Measurements from ENCODE around the gene IPO13. TPM values are rescaled to one million over a fixed set of nuclear protein-coding genes. Genes with fewer than 3 reads are reported as not detected.

IPO13 gene
- total RNA-seq, 1 donor: 20.8 TPM

DNA sequence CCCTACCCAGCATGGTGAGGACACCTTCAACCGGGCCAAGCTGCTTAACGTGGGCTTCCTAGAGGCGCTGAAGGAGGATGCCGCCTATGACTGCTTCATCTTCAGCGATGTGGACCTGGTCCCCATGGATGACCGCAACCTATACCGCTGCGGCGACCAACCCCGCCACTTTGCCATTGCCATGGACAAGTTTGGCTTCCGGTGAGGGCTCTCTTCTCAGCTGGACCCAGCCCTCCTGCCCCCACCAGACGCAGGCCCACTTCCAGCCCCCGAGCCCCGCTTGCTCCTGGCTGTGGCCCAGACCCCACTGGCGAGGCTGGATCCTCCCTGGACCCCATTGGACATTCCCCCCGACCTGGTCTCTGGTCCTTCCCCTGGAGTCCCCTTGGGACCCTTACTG is 38.1 kb downstream of the IPO13 start:
- H3K4me3 ChIP-seq (ENCODE audit: low read depth, low read length): no peak overlapping the region
- TF ChIP-seq, protein P1, sequence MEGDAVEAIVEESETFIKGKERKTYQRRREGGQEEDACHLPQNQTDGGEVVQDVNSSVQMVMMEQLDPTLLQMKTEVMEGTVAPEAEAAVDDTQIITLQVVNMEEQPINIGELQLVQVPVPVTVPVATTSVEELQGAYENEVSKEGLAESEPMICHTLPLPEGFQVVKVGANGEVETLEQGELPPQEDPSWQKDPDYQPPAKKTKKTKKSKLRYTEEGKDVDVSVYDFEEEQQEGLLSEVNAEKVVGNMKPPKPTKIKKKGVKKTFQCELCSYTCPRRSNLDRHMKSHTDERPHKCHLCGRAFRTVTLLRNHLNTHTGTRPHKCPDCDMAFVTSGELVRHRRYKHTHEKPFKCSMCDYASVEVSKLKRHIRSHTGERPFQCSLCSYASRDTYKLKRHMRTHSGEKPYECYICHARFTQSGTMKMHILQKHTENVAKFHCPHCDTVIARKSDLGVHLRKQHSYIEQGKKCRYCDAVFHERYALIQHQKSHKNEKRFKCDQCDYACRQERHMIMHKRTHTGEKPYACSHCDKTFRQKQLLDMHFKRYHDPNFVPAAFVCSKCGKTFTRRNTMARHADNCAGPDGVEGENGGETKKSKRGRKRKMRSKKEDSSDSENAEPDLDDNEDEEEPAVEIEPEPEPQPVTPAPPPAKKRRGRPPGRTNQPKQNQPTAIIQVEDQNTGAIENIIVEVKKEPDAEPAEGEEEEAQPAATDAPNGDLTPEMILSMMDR (IDR thresholded peaks at IDR 0.05; ENCODE audit: insufficient read depth, low read length): no peak
- DNase-seq (ENCODE audit: low read depth): no peak

DNA sequence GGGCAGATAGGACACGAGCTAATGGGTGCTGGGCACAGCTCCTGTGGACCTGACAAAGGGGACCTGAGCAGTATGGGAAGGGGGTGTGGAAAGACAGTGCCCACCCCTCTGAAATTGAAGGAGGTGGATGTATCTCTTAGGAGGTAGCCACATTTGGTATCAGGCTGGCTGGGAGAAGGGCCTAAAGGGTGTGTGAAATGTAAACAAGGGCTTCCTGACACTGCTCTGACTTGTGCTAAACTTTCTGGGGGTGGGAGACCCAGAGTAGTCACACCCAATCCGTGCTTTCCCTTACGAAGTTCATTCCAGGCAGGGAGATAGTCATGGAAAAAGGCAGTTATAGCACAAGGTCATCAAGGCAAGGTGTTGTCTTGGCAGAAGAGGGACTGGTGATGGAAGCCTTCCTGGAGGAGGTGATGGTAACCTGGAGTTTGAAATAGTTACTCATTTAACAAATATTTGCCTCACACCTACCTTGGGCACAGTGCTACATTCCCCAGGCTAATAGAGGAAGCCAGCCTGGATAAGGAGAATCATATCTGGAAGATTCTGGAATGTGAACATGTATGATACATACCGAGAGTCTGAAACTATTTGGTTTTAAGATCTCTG is 39.3 kb downstream of the IPO13 start:
- TF ChIP-seq, protein P1 (IDR thresholded peaks at IDR 0.05; ENCODE audit: insufficient read depth, low read length): no peak
- H3K4me3 ChIP-seq (ENCODE audit: low read depth, low read length): no peak overlapping the region
- DNase-seq (ENCODE audit: low read depth): no peak

DNA sequence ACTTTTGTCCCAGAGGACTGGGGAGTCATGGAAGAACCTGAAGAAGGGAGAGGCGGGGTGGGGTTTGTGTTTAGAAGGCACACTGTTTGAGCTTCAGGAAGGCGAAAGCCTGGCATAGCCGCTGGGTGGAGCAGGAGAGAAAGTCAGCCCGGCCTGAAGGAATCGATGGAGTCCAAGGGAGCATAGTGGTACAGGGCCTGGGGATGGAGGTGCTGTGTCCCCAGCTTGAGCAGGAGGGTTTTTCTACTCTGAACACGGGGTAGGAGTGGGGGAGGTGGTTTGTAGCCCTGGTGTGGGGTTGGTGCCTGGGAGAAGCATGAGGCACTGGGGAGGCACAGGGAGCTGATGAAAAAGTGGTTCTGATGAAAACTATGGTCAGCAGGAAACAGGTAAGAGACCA is 40.0 kb downstream of the IPO13 start:
- no peak for DNase-seq (ENCODE audit: low read depth)
- no peak overlapping the region for H3K4me3 ChIP-seq (ENCODE audit: low read depth, low read length)
- TF ChIP-seq, protein P1 (IDR thresholded peaks at IDR 0.05; ENCODE audit: insufficient read depth, low read length): no peak

DNA sequence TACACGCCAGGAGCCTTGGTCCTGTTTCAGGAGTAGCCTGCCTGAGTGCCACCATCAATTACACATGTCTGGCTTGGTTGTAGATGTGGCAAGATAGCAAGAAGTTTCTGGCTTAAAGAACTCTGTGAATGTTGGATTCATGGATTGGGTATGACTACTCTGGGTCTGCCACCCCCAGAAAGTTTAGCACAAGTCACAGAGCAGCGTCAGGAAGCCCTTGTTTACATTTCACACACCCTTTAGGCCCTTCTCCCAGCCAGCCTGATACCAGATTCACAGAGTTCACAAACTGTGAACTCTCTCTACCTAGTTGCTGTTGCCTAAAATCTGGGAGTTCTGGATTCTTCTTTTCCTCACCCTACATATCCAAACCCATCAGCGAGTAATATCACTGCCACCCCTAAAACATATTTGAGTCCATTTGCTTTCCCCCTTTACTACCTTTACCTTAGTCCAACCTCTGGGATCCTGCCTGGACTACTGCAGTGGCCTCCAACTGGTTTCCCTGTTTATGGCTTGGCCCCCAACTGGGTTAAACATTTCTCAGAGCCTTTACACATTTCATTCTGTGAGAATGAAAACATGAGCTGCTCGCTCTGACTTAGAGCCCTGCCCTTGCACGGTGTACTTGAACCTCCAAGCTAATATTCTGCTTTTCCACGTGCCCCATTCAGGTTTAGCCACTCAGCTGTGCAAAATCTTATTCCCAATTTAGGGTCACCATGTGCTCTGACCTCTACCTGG is 40.6 kb downstream of the IPO13 start:
- TF ChIP-seq, protein P1 (IDR thresholded peaks at IDR 0.05; ENCODE audit: insufficient read depth, low read length): no peak
- no peak for DNase-seq (ENCODE audit: low read depth)
- no peak overlapping the region for H3K4me3 ChIP-seq (ENCODE audit: low read depth, low read length)

DNA sequence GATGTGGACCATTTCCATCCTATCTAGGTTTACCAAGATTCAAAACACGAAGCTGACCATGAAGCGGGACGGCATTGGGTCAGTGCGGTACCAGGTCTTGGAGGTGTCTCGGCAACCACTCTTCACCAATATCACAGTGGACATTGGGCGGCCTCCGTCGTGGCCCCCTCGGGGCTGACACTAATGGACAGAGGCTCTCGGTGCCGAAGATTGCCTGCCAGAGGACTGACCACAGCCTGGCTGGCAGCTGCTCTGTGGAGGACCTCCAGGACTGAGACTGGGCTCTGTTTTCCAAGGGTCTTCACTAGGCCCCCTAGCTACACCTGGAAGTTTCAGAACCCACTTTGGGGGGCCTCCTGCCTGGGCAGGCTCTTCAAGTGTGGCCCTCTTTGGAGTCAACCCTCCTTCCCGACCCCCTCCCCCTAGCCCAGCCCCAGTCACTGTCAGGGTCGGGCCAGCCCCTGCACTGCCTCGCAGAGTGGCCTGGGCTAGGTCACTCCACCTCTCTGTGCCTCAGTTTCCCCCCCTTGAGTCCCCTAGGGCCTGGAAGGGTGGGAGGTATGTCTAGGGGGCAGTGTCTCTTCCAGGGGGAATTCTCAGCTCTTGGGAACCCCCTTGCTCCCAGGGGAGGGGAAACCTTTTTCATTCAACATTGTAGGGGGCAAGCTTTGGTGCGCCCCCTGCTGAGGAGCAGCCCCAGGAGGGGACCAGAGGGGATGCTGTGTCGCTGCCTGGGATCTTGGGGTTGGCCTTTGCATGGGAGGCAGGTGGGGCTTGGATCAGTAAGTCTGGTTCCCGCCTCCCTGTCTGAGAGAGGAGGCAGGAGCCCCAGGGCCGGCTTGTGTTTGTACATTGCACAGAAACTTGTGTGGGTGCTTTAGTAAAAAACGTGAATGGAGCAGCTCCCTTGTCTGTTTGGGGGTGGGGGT is 43.8 kb downstream of the IPO13 start:
- peak overlapping the region; percentile 75 for H3K4me3 ChIP-seq (ENCODE audit: low read depth, low read length)
- no peak for DNase-seq (ENCODE audit: low read depth)
- TF ChIP-seq, protein P1 (IDR thresholded peaks at IDR 0.05; ENCODE audit: insufficient read depth, low read length): no peak

DNA sequence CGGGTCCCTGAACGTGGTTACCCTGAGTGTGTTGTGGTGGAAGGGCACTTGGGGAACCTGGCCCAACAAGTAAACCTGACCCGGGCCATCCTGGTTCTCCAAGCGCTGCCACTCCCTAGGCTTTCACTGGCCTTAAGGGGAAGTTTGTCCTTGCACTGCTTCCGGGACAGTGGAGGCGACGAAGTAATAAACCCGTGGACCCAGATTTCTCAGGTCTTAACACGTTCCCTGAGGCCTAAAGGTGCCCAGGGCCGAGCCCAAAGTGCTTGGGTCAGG is 44.4 kb downstream of the IPO13 start:
- H3K4me3 ChIP-seq (ENCODE audit: low read depth, low read length): peak overlapping the region; percentile 75
- no peak for DNase-seq (ENCODE audit: low read depth)
- TF ChIP-seq, protein P1 (IDR thresholded peaks at IDR 0.05; ENCODE audit: insufficient read depth, low read length): no peak
